GM19452 (cell line): ENCODE data around the gene CELF1.
A peak's percentile ranks its signal among the peaks of the same experiment; 100 is the strongest.

Experiments
- ATAC-seq: cut with Tn5 transposase; IDR thresholded peaks from one replicate; pipeline ENCODE4 v1.9.1; 2021; ENCODE audit not compliant: unreplicated experiment

The CELF1 gene

DNA sequence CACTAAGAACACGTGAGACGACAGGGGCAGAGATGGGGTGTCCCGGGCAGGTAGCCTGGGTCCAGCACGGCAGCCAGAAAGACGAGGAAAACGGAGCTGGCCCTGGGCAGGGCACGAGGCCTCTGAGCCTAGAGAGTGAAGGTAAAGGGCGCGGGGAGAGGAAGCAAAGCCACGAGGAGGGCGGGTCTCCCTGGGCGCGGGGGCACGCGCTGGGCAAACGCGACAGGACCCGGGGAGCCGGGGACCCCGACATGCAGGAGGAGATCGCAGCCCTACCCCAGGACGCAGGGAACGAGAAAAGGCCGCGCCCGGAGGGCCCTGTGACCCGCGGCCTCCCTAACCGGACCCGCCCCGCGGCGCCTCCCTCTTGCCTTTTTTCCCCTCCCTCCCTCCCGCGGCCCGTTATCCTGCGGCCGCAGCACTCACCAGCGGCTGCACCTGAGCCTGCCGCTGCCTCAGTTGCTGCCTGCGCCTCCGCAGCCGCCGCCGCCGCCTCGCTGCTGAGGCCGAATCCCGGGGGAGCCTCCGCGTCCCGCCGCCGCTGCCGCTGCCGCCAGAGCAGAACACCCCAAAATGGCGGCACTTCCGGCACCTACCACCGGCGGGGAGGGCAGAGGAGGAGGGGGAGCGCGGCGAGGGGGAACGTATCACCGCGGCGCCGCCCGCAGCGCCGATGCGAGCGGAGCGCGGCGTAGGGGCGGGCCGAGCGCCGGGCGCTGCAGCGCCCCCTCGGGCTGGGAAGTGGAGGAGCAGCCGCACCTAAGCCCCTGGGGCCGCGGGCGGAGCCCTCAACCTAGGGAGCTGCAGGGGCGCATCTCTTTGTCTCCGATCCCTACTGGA, at the start of gene CELF1:
CELF1 (minus strand) TSS at position 567 of the 840 bp plus-strand sequence. CDS start 53,609 bp downstream, outside the sequence.
- peak; percentile 93 for ATAC-seq

- no peak for ATAC-seq
These were observed 47.0 kb upstream of the CELF1 start for GRCh38 chr11:47599902-47600301.

DNA sequence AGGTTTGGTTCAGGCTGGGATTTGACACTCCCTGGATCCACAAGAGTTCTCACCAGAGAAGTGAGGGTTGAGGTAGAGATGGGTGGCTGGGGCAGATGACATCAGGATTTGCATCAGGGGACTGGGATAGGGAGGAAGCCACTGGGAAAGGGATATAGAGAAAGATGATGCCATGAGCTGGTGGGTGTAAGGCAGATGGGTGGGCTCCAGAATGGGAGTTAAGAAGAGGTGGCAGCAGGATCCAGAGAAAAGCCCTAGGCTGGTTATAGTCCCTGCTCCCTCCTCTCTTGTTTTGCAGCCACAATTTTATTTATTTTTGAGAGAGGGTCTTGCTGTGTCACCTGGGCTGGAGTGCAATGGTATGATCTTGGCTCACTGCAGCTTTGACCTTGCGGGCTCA, 43.0 kb upstream of the CELF1 start:
- ATAC-seq, result no peak

- no peak for ATAC-seq
These were observed 42.1 kb upstream of the CELF1 start for GRCh38 chr11:47595029-47595428.

DNA sequence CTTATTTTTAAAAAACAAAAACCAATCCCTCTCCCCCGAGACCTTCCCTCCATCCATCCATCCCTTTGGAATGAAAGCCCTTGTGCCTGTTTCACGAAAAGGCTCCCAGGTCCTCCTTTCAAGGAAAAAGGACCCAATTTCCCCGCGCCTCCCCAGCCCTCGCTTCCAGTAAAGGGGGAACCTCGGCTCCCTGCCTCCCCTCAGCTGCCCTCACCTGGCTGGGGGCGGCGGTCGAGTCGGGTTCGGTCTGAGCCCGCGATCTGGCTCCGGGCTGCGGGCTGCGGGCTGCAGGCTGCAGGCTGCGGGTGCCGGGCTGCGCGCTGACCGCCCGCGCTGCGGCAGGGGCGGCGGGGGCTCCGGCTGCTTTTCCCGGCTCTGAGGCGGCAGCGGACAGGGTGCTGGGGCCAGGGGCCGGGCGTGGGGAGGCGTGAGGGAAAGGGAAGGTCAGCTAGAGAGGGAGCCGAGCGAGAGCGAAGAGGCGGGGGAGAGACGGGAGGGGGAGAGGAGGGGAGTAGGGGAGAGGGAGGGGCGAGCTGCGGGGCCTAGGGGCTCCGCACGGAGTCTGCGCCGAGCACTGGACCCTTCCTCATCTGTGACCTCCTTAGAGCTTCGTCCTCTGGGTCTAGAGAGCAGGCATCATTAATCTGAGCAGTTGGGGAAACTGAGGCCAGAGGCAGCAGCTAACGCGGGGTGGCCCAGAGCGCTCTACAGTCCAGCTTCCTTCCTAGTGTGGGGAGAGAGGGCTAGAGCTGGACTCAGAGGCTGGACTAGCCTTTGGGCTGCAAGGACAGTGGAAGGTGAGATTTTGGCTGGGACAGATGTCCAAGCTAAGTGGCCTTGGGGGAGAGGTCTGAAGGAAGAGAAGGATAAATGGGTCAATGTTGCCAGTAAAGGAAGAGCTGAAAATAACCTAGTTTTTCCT, 41.3 kb upstream of the CELF1 start, which contains the start of gene C1QTNF4:
C1QTNF4 (minus strand) TSS at position 478 of the 922 bp plus-strand sequence. CDS start 3,601 bp downstream, outside the sequence.
- no peak for ATAC-seq

- no peak for ATAC-seq
These were observed 40.6 kb upstream of the CELF1 start for GRCh38 chr11:47593492-47593933.

GRCh38 chr11:47592970-47593369, 40.0 kb upstream of the CELF1 start:
- ATAC-seq, result no peak

GRCh38 chr11:47592251-47592650, 39.3 kb upstream of the CELF1 start:
- ATAC-seq, result no peak

DNA sequence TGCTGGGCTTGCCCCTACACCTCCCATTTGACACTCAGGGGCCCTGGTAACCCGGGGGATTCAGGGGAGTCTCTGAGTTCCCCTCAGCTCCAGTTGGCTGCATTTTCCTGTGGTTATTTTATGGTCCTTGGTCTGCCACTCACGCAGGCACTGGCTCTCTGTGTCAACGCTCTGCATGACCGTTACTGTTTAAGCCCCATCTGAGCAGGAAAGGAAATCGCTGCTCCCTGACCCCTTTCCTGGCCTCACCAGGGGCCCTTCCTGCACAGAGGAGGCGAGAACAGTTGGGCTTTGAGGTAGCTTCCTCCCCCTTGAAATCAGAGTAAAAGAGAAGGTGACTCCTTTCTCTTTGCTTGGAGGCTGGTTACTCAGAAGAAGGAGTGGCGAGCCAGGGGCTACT, 38.8 kb upstream of the CELF1 start:
- ATAC-seq, result no peak

DNA sequence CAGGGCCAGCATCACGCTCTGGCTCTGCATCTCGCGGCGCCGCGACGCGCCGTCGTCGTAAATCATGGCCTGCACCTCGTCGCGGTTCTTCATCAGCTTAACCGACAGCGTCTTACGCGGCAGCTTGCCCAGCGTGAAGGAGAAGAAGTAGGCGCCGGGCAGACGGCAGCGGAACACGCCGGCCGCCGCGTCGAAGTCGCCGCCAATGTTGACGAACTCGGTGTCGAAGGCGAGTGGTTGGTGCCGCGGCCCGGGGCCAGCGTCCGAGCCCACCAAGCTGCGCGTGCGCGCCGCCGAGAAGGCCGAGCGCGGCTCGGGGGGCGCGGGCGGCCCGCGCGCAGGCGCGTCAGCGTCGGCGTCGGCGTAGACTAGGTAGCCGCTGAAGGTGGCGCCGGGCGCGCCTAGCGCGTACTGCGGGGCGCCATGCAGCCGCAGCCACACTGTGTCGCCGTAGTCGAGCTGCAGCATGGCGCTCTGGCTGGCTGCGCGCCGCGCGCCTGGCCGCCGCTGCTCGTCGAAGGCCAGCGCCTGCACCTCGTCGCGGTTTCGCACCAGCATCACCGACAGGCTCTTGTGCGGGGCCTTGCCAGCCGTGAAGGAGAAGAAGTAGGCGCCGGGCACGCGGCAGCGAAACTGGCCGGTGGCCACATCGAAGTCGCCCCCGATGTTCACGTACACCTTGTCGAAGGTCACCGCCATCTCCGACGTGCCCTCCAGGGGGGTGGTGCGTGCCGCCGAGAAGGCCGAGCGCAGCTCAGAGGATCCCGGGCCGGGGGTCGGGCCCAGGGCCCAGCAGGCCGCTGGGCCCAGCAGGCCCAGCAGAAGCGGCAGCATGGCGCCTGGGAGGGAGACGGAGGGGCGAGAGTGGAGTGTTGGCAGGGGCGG, 37.3 kb upstream of the CELF1 start:
- ATAC-seq, result no peak

- no peak for ATAC-seq
These were observed 36.6 kb upstream of the CELF1 start for GRCh38 chr11:47589584-47589976.

GRCh38 chr11:47589118-47589517, 36.2 kb upstream of the CELF1 start:
- no peak for ATAC-seq

DNA sequence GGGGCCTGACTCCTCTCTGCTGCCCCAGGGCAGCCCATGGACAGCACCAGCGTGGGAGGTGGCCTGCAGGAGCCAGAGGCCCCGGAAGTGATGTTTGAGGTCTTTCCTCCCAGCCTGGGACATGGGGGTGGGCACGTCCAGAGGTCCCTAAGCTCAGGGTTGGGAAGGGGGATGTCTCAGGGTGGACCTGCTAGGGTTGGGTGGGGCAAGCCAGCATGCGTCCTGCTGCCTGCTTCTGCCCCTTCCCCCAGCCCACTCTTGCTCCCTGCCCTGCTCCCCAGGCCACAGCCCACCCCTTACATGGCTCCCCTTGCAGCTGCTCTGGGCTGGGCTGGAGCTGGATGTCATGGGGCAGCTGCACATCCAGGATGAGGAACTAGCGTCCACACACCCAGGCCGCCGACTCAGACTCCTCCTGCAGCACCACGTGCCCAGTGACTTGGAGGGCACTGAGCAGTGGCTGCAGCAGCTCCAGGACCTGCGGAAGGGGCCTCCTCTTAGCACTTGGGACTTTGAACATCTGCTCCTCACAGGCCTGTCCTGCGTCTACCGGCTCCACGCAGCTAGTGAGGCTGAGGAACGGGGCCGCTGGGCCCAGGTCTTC, 34.9 kb upstream of the CELF1 start:
- ATAC-seq, result no peak

DNA sequence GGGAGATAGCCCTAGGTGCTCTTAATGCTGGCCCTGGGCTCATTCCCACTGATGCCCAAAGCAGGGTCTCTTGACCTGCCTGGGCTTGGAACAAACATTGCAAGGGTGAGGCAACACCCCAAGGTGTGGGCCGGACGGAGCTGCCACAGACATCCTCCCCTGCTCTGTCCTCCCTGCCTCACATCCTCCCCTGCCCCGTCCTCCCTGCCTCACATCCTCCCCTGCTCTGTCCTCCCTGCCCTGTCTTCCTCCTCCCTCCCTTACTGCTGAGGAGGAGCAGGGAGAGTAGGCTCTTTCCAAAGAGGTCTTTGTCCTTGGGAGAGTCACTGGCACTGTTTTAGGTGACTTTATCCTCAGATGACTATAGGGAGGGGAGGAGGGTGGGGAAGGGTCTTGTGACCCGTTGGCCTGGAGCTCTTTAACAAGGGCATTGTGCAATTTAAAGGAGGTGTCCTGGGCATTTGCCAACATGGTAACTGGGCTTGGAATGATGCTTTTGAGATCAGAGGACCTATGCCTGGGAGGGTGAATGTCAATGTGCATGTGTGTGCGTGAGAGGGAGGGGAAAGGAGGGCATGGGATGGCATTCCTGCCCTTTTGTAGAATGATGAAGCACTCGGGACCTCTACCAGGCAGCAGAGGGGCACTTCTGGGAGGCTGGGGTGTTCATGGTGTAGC, 34.2 kb upstream of the CELF1 start:
- ATAC-seq, result no peak

- ATAC-seq, result no peak
These were observed 33.3 kb upstream of the CELF1 start, which contains the start of gene FAM180B for GRCh38 chr11:47586098-47586855. FAM180B (plus strand) TSS chr11:47586678; CDS start chr11:47586769, 91 bp downstream.

- ATAC-seq, result no peak
These were observed 30.9 kb upstream of the CELF1 start for GRCh38 chr11:47583844-47584243.

DNA sequence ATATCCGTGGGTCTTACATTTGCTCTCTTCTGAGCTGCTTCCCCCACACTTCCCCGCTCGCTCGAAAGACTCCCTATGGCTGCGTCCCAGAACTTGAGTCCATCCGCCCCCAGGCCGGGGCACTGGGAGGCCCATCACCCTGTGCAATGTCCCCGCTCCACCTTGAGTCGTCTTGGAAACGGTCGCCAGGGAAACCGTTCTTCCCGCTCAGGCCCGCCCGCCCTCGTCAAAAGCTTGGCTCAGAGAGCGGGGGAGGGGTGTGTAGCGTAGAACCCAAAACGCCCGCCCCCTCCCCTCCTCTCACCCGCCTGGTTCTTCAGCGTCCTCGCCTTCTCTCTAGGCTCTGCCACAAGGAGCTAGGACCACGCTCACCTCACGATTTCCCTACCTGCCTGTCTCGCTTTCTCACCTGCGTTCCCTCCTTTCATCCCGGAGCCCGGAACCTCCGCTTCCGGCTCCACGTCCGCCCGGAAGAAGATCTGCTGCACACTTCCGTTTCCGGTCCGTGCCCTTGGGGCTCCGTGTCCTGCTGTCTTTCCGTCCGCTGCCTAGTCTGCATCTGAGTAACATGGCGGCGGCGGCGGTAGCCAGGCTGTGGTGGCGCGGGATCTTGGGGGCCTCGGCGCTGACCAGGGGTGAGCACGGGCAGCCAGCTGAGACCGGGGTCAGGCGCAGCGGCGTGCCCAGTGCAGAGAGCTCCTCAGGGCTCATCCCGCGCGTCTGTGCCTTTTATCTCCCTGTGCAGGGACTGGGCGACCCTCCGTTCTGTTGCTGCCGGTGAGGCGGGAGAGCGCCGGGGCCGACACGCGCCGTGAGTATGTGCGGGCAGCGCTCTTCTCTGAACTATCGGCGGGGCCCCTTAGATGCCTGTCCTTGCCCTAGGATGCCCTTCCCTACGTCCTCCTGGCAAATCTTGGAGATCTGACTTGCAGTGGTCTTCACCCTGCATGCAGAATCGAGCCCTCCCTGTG, 25.9 kb upstream of the CELF1 start, which contains the start of the genes KBTBD4 and NDUFS3:
KBTBD4 (minus strand) TSS at position 447 of the 971 bp plus-strand sequence; CDS start at position 428, 19 bp downstream.
NDUFS3 (plus strand) TSS at position 551 of the 971 bp plus-strand sequence; CDS start at position 569, 18 bp downstream.
- ATAC-seq, result peak; percentile 89
